Measurements from ENCODE around the gene UMOD. TPM values are rescaled to one million over a fixed set of nuclear protein-coding genes. Genes with fewer than 3 reads are reported as not detected.

The UMOD gene
- total RNA-seq, 2 donors from 2014 or later = not detected

- Histone ChIP-seq H3K27me3 (no peaks in the 10 kb centered on the region), H3K27ac (no peak overlapping the region), H3K4me3 (no peak overlapping the region), H3K36me3 (no peaks in the 10 kb centered on the region), H3K4me1 (no peaks in the 10 kb centered on the region), H3K9me3 (no peaks in the 10 kb centered on the region)
- TF ChIP-seq, protein P1, sequence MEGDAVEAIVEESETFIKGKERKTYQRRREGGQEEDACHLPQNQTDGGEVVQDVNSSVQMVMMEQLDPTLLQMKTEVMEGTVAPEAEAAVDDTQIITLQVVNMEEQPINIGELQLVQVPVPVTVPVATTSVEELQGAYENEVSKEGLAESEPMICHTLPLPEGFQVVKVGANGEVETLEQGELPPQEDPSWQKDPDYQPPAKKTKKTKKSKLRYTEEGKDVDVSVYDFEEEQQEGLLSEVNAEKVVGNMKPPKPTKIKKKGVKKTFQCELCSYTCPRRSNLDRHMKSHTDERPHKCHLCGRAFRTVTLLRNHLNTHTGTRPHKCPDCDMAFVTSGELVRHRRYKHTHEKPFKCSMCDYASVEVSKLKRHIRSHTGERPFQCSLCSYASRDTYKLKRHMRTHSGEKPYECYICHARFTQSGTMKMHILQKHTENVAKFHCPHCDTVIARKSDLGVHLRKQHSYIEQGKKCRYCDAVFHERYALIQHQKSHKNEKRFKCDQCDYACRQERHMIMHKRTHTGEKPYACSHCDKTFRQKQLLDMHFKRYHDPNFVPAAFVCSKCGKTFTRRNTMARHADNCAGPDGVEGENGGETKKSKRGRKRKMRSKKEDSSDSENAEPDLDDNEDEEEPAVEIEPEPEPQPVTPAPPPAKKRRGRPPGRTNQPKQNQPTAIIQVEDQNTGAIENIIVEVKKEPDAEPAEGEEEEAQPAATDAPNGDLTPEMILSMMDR (IDR thresholded peaks at IDR 0.05) = no peak
- DNase-seq (ENCODE audit: low spot score) = no peak
These were observed 2.7 kb upstream of the UMOD start for GRCh38 chr16:20355114-20355782.

GRCh38 chr16:20353379-20353778, 864 bp upstream of the UMOD start:
- no peak overlapping the region for H3K27ac ChIP-seq
- H3K9me3 ChIP-seq = no peaks in the 10 kb centered on the region
- no peaks in the 10 kb centered on the region for H3K4me1 ChIP-seq
- TF ChIP-seq, protein P1 (IDR thresholded peaks at IDR 0.05) = no peak
- H3K36me3 ChIP-seq = no peaks in the 10 kb centered on the region
- no peaks in the 10 kb centered on the region for H3K27me3 ChIP-seq
- H3K4me3 ChIP-seq = no peak overlapping the region
- DNase-seq (ENCODE audit: low spot score) = no peak

DNA sequence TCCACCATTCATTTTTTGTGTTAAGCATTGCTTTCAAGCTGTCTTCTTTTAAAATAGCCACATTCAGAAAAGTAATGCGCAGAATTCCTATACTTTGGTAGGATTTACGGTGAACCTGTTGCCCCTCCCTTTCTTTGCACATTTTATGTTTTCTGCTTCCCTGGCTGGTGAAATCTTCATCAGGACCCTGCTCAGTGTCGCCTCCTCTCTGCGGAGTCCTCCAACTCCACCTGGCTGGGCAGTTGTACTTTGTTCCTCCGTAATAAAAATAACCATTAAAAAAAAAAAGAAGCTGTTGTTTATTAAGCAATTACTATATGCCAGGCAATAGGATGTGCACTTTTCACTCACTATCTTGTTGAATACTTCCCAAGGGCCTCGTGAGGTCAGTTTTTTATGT, 2.9 kb downstream of the UMOD start:
- TF ChIP-seq, protein P1 (IDR thresholded peaks at IDR 0.05) = no peak
- Histone ChIP-seq H3K4me1 (no peaks in the 10 kb centered on the region), H3K4me3 (no peak overlapping the region), H3K27me3 (no peaks in the 10 kb centered on the region), H3K27ac (no peak overlapping the region), H3K36me3 (no peaks in the 10 kb centered on the region), H3K9me3 (no peaks in the 10 kb centered on the region)
- no peak for DNase-seq (ENCODE audit: low spot score)

DNA sequence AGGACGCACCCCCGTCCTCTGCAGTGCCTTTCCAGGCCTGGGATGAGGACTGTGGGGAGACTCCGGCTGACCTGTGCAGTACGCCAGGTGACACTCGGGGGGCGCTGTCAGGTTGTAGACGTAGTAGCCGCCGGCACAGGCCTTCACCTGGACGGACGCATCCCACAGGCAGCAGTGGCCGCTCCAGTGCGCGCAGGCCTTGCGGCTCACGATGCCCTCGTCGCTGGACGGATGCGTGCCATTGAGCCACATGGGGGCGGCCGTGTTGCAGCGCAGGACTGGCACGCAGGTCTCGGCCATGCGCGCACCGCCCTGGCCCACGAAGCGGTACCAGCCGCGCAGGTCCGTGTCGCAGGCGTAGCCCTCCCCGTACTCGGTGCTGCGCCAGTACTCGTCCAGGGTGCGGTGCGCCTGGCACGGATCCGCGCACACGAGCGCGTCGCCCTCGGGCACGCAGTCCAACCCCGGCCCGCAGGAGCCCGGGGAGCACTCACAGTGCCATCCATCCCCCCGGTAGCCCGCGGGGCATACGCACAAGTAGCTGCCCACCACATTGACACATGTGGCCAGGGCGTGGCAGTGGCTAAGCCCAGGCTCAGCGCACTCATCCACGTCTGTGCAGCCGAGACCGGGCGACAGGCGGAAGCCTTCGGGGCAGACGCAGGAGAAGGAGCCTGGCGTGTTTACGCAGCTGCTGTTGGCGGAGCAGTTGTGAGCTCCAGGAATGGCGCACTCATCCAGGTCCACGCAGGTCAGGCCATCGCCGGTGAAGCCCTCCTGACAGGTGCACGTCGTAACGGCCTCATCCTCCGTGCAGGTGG, 3.9 kb downstream of the UMOD start:
- no peak for DNase-seq (ENCODE audit: low spot score)
- Histone ChIP-seq H3K27me3 (no peaks in the 10 kb centered on the region), H3K27ac (no peak overlapping the region), H3K36me3 (no peaks in the 10 kb centered on the region), H3K4me3 (no peak overlapping the region), H3K9me3 (no peaks in the 10 kb centered on the region), H3K4me1 (no peaks in the 10 kb centered on the region)
- TF ChIP-seq, protein P1 (IDR thresholded peaks at IDR 0.05) = no peak

GRCh38 chr16:20347666-20348364, 4.7 kb downstream of the UMOD start:
- no peak overlapping the region for H3K4me3 ChIP-seq
- no peaks in the 10 kb centered on the region for H3K27me3 ChIP-seq
- H3K36me3 ChIP-seq = no peaks in the 10 kb centered on the region
- H3K9me3 ChIP-seq = no peaks in the 10 kb centered on the region
- TF ChIP-seq, protein P1 (IDR thresholded peaks at IDR 0.05) = no peak
- no peaks in the 10 kb centered on the region for H3K4me1 ChIP-seq
- no peak for DNase-seq (ENCODE audit: low spot score)
- no peak overlapping the region for H3K27ac ChIP-seq

All from right atrium auricular region (tissue), 2 donors.